ENCODE results near the gene APOB.

APOB gene

DNA sequence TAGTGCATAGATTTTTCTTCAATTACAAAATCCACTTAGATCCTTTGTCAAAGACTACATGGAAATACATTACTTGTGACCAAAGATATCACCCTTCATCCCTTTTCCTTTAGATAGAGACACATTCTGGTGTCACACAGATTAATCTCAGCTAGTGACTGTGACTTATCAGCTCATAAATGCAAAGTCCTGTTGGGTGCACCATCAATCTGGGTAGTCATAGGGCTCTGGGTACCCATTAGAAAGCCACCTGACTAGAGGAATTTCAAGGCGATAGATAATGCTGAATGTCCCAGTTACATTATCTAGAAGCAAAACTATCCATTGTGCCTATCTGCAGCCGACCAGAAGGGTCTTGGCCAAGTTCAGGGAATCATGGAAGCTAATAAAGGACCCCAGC is 2.6 kb upstream of the APOB start:
- no peaks in the 10 kb centered on the region for H4K20me1 ChIP-seq (ENCODE audit: insufficient read depth, low read length)
- H3K9ac ChIP-seq (ENCODE audit: low read depth, low read length), result no peak overlapping the region
- no peaks in the 10 kb centered on the region for H3K4me1 ChIP-seq (ENCODE audit: insufficient read depth, low read length)
- no peak overlapping the region for H2AFZ ChIP-seq (ENCODE audit: low read depth, low read length)
- no peak overlapping the region for H3K27ac ChIP-seq (ENCODE audit: low read length)
- H3K9me3 ChIP-seq (ENCODE audit: insufficient read depth, low read length, severe bottlenecking), result no peaks in the 10 kb centered on the region
- no peak for TF ChIP-seq EZH2 (IDR thresholded peaks at IDR 0.05; ENCODE audit: borderline replicate concordance, low read depth, low read length, severe bottlenecking)
- TF ChIP-seq, protein P1, sequence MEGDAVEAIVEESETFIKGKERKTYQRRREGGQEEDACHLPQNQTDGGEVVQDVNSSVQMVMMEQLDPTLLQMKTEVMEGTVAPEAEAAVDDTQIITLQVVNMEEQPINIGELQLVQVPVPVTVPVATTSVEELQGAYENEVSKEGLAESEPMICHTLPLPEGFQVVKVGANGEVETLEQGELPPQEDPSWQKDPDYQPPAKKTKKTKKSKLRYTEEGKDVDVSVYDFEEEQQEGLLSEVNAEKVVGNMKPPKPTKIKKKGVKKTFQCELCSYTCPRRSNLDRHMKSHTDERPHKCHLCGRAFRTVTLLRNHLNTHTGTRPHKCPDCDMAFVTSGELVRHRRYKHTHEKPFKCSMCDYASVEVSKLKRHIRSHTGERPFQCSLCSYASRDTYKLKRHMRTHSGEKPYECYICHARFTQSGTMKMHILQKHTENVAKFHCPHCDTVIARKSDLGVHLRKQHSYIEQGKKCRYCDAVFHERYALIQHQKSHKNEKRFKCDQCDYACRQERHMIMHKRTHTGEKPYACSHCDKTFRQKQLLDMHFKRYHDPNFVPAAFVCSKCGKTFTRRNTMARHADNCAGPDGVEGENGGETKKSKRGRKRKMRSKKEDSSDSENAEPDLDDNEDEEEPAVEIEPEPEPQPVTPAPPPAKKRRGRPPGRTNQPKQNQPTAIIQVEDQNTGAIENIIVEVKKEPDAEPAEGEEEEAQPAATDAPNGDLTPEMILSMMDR (IDR thresholded peaks at IDR 0.05; ENCODE audit: borderline replicate concordance, extremely low read depth, low read length, poor library complexity, severe bottlenecking), result no peak
- no peaks in the 10 kb centered on the region for H3K27me3 ChIP-seq (ENCODE audit: insufficient read depth, low read length, poor library complexity)
- ATAC-seq (ENCODE audit: insufficient read depth, low read depth) (no peak), DNase-seq (no peak)
- H3K4me3 ChIP-seq (ENCODE audit: low read depth in 1 of 2, low read length in 2 of 2), result no peak overlapping the region
- H3K4me2 ChIP-seq (ENCODE audit: insufficient read depth, low read length), result no peak overlapping the region
- no peaks in the 10 kb centered on the region for H3K79me2 ChIP-seq (ENCODE audit: insufficient read depth, low read length)
- H3K36me3 ChIP-seq (ENCODE audit: insufficient read depth, low read length), result no peaks in the 10 kb centered on the region

DNA sequence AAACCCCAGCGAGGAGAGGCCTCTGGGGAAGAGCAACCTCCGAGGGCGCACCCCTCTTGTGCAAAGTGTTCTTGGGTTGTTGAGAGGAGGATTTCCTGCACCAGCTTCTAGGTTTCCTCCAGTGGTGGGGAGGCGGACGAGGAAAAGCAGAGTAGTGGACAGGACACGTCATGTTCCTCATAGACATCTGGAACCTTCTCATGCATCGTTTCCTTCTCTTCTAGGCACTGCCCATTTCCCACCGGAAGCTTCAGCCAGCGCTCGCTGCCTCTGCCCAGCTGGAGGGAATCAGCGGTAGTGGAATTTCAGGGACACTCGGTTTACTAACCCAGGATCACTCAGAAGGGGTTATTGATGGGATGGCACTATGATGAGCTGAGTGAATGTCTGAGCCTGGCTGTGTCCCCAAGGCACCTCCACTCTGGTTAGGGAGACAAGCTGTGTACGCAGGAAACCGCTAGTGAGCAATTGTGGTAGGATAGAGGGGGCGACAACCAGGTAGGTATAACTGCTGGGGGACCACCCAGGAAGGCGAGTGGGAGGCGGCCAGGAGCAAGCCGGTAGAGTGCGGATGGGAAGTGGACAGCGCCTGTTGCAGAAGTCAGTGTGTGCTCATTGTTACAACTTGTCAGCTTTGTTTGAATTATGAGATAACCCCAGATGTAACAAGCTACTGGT is 960 bp upstream of the APOB start:
- Histone ChIP-seq H3K79me2 (ENCODE audit: insufficient read depth, low read length) (no peaks in the 10 kb centered on the region), H3K9ac (ENCODE audit: low read depth, low read length) (no peak overlapping the region), H3K27me3 (ENCODE audit: insufficient read depth, low read length, poor library complexity) (no peaks in the 10 kb centered on the region), H3K27ac (ENCODE audit: low read length) (no peak overlapping the region), H3K4me2 (ENCODE audit: insufficient read depth, low read length) (no peak overlapping the region), H3K4me3 (ENCODE audit: low read depth in 1 of 2, low read length in 2 of 2) (no peak overlapping the region), H3K9me3 (ENCODE audit: insufficient read depth, low read length, severe bottlenecking) (no peaks in the 10 kb centered on the region), H3K4me1 (ENCODE audit: insufficient read depth, low read length) (no peaks in the 10 kb centered on the region), H2AFZ (ENCODE audit: low read depth, low read length) (no peak overlapping the region), H4K20me1 (ENCODE audit: insufficient read depth, low read length) (no peaks in the 10 kb centered on the region), H3K36me3 (ENCODE audit: insufficient read depth, low read length) (no peaks in the 10 kb centered on the region)
- ATAC-seq (ENCODE audit: insufficient read depth, low read depth) (no peak), DNase-seq (no peak)
- no peak for TF ChIP-seq EZH2 (IDR thresholded peaks at IDR 0.05; ENCODE audit: borderline replicate concordance, low read depth, low read length, severe bottlenecking)
- TF ChIP-seq, protein P1 (IDR thresholded peaks at IDR 0.05; ENCODE audit: borderline replicate concordance, extremely low read depth, low read length, poor library complexity, severe bottlenecking), result no peak

GRCh38 chr2:21042958-21043743 is 722 bp downstream of the APOB start:
- H4K20me1 ChIP-seq (ENCODE audit: insufficient read depth, low read length), result no peaks in the 10 kb centered on the region
- no peak overlapping the region for H3K4me3 ChIP-seq (ENCODE audit: low read depth in 1 of 2, low read length in 2 of 2)
- TF ChIP-seq, protein P1 (IDR thresholded peaks at IDR 0.05; ENCODE audit: borderline replicate concordance, extremely low read depth, low read length, poor library complexity, severe bottlenecking), result peak; percentile 97
- no peak for TF ChIP-seq EZH2 (IDR thresholded peaks at IDR 0.05; ENCODE audit: borderline replicate concordance, low read depth, low read length, severe bottlenecking)
- no peak overlapping the region for H3K9ac ChIP-seq (ENCODE audit: low read depth, low read length)
- H3K27ac ChIP-seq (ENCODE audit: low read length), result no peak overlapping the region
- no peaks in the 10 kb centered on the region for H3K36me3 ChIP-seq (ENCODE audit: insufficient read depth, low read length)
- H3K9me3 ChIP-seq (ENCODE audit: insufficient read depth, low read length, severe bottlenecking), result no peaks in the 10 kb centered on the region
- H3K79me2 ChIP-seq (ENCODE audit: insufficient read depth, low read length), result no peaks in the 10 kb centered on the region
- H3K4me1 ChIP-seq (ENCODE audit: insufficient read depth, low read length), result no peaks in the 10 kb centered on the region
- H3K4me2 ChIP-seq (ENCODE audit: insufficient read depth, low read length), result no peak overlapping the region
- ATAC-seq (ENCODE audit: insufficient read depth, low read depth), result peak; percentile 75
- H3K27me3 ChIP-seq (ENCODE audit: insufficient read depth, low read length, poor library complexity), result no peaks in the 10 kb centered on the region
- H2AFZ ChIP-seq (ENCODE audit: low read depth, low read length), result no peak overlapping the region
- DNase-seq, result peak; percentile 46

Measured in DND-41 (cell line).